ENCODE results near the gene STAT5B.

DNA sequence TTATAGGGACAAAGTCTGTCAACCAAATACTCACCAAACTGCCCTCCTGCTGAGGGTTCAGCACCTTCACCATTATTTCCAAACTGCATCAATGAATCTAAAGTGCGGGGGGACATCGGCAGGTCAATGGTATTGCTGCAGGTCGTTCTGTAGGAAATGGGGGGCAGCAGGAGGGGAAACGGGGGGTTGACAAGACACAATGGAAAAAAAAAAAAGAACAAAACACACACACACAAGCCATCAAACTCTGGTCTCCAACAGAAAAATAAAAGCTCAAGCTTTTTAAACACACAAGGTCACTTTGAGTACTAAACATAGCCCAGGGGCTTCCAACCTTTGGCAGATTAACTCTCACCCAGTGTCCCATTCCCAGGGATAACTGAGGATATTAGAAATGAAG, 40.6 kb upstream of the STAT5B start:
- TF ChIP-seq, protein P1, sequence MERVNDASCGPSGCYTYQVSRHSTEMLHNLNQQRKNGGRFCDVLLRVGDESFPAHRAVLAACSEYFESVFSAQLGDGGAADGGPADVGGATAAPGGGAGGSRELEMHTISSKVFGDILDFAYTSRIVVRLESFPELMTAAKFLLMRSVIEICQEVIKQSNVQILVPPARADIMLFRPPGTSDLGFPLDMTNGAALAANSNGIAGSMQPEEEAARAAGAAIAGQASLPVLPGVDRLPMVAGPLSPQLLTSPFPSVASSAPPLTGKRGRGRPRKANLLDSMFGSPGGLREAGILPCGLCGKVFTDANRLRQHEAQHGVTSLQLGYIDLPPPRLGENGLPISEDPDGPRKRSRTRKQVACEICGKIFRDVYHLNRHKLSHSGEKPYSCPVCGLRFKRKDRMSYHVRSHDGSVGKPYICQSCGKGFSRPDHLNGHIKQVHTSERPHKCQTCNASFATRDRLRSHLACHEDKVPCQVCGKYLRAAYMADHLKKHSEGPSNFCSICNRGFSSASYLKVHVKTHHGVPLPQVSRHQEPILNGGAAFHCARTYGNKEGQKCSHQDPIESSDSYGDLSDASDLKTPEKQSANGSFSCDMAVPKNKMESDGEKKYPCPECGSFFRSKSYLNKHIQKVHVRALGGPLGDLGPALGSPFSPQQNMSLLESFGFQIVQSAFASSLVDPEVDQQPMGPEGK (CRISPR knock-in tag; IDR thresholded peaks at IDR 0.05; ENCODE audit: borderline replicate concordance) = no peak
- TF ChIP-seq, protein P2, sequence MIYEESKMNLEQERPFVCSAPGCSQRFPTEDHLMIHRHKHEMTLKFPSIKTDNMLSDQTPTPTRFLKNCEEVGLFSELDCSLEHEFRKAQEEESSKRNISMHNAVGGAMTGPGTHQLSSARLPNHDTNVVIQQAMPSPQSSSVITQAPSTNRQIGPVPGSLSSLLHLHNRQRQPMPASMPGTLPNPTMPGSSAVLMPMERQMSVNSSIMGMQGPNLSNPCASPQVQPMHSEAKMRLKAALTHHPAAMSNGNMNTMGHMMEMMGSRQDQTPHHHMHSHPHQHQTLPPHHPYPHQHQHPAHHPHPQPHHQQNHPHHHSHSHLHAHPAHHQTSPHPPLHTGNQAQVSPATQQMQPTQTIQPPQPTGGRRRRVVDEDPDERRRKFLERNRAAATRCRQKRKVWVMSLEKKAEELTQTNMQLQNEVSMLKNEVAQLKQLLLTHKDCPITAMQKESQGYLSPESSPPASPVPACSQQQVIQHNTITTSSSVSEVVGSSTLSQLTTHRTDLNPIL (CRISPR knock-in tag; IDR thresholded peaks at IDR 0.05; ENCODE audit: low read depth) = no peak
- TF ChIP-seq, protein P3, sequence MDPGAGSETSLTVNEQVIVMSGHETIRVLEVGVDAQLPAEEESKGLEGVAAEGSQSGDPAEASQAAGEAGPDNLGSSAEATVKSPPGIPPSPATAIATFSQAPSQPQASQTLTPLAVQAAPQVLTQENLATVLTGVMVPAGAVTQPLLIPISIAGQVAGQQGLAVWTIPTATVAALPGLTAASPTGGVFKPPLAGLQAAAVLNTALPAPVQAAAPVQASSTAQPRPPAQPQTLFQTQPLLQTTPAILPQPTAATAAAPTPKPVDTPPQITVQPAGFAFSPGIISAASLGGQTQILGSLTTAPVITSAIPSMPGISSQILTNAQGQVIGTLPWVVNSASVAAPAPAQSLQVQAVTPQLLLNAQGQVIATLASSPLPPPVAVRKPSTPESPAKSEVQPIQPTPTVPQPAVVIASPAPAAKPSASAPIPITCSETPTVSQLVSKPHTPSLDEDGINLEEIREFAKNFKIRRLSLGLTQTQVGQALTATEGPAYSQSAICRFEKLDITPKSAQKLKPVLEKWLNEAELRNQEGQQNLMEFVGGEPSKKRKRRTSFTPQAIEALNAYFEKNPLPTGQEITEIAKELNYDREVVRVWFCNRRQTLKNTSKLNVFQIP (CRISPR knock-in tag; IDR thresholded peaks at IDR 0.05; ENCODE audit: borderline replicate concordance, low read depth) = no peak
- no peak for TF ChIP-seq SNAI2 (CRISPR knock-in tag; IDR thresholded peaks at IDR 0.05)

Data from SK-N-SH treated with all-trans-retinoic acid at 6 μM for 48 hours (cell line).